Measurements from ENCODE around the gene CADPS. TPM values are rescaled to one million over a fixed set of nuclear protein-coding genes. Genes with fewer than 3 reads are reported as not detected.

Gene CADPS
- total RNA-seq, 4 donors from 2014 or later = 2.2 to 6.9 TPM; not detected in 2

DNA sequence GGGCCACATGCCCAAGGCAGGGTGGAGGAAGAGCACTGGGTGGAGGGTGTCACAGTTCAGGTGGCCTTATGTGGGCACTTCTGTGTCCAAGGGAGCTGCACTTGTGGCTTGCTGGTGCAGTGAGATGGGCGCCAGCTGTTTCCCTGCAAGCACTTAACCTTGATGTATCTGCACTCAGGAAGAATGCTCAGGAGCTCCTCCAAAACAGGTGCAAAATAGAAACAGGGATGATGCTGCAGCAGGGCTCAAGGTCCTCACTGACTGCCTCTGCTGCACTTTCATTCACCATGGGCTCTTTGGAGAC lies 151.3 kb downstream of the CADPS start:
- no peak for DNase-seq (ENCODE audit: low spot score in 2 of 2)
- H3K4me3 ChIP-seq (ENCODE audit: low read depth, poor library complexity, severe bottlenecking) = no peak overlapping the region
- WGBS, 2 donors = 55 to 71% methylated on average over 1 of the region's 1 CpG
- no peak for TF ChIP-seq POLR2A (IDR thresholded peaks at IDR 0.05)
- TF ChIP-seq, protein P1, sequence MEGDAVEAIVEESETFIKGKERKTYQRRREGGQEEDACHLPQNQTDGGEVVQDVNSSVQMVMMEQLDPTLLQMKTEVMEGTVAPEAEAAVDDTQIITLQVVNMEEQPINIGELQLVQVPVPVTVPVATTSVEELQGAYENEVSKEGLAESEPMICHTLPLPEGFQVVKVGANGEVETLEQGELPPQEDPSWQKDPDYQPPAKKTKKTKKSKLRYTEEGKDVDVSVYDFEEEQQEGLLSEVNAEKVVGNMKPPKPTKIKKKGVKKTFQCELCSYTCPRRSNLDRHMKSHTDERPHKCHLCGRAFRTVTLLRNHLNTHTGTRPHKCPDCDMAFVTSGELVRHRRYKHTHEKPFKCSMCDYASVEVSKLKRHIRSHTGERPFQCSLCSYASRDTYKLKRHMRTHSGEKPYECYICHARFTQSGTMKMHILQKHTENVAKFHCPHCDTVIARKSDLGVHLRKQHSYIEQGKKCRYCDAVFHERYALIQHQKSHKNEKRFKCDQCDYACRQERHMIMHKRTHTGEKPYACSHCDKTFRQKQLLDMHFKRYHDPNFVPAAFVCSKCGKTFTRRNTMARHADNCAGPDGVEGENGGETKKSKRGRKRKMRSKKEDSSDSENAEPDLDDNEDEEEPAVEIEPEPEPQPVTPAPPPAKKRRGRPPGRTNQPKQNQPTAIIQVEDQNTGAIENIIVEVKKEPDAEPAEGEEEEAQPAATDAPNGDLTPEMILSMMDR (IDR thresholded peaks at IDR 0.05) = no peak
- intact Hi-C loops (cut with DNase I; ENCODE audit: low total_unique reads) = no loop called here

DNA sequence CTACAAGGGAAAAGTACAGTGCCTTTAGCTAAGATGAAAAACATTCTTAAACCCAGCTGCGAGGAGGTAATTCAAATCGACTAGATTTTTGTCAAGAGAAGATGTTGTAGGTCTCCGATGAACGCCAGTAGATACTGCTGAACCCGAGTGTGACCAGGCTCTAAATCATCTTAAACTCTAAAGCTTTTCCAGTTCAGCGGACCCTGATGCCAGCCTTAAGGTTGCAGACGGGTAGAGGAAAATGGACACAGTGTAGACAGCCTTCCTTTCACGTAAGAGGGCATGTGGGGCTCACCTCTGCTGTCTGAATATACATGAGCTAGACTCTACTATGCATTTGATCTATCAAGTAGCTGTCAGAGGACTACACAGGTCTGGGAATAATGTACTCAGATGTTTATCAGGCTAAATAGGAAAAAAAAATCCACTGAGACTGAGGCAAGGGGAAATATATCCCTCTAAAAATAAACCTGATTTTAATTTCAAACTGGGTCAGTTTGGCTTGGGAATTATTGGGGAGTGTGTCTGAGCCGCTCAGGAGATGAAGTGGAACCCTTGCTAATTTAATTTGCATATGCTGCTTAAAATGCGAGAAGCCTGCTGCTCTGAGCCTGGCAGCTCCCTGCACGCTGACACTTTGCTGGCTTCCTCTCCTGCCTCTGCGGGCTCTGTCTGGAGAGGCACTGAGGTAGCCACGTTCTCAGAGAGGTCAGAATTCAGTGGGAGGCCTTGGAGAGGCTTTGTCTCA lies 151.9 kb downstream of the CADPS start:
- intact Hi-C loops (cut with DNase I; ENCODE audit: low total_unique reads) = no loop called here
- 58% methylated on average over 13 of the region's 13 CpGs for WGBS, 2 donors
- no peak overlapping the region for H3K4me3 ChIP-seq (ENCODE audit: low read depth, poor library complexity, severe bottlenecking)
- TF ChIP-seq, protein P1 (IDR thresholded peaks at IDR 0.05) = no peak
- TF ChIP-seq POLR2A (IDR thresholded peaks at IDR 0.05) = no peak
- no peak for DNase-seq (ENCODE audit: low spot score in 2 of 2)

DNA sequence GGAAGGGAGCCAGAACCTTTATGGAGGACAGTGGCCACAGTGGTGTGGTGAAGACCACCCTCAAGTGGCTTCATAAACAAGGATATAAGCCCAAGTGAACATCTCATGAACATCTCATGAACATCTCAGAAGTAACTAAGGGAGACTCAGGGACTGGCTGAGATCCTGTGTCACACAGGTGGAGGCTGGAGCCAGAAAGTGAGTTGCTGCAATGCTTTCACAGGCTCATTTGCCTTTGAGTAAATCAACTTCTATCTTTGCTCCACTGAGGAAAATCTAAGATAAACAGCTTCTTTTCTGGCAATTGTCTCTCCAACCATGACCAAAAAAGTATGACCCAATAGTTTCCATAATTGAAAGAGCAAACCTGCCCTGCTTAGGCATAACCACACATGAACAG lies 152.9 kb downstream of the CADPS start:
- no peak for TF ChIP-seq POLR2A (IDR thresholded peaks at IDR 0.05)
- TF ChIP-seq, protein P1 (IDR thresholded peaks at IDR 0.05) = no peak
- DNase-seq (ENCODE audit: low spot score in 2 of 2) = no peak
- no peak overlapping the region for H3K4me3 ChIP-seq (ENCODE audit: low read depth, poor library complexity, severe bottlenecking)
- intact Hi-C loops (cut with DNase I; ENCODE audit: low total_unique reads) = no loop called here

DNA sequence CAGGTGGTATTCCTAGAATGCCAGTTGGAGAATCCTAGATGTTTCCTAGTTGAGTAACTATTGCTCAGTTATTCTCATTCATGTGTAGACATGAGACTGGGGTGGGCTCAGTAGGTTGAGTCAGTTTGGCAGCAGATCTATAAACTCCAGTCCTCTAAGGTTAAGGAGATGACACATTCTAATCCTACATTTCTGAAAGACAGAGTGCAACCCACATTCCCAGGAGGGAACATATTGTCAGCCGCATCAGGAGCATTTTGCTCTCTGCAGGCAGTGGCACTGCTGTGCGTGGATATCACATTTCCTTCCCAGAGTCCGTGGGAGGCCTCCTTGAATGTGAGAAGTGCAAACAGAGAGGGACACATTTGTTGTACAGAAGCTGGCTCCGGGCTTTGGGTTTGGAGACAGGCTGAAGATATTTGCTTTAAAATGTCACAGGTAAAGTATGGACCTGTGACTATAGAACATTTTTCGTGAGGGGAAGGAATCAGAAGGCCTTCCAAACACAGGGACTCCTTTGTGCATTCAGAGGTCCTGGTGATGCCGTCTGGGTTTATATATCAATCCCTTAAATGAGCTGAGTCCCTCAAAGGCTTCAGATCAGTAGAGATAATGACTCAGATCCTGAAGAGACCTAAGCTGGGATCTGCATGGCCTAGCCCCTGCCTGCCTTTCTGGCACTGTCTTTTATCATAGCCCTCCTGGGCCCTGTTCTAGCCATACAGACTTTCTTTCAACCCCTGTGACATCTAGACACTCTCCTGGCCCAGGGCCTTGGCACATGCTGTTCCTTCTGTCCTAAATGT lies 156.5 kb downstream of the CADPS start:
- no peak for TF ChIP-seq POLR2A (IDR thresholded peaks at IDR 0.05)
- TF ChIP-seq, protein P1 (IDR thresholded peaks at IDR 0.05) = no peak
- no peak overlapping the region for H3K4me3 ChIP-seq (ENCODE audit: low read depth, poor library complexity, severe bottlenecking)
- intact Hi-C loops (cut with DNase I; ENCODE audit: low total_unique reads) = no loop called here
- 64 to 78% methylated on average over 6 of the region's 6 CpGs for WGBS, 2 donors
- DNase-seq (ENCODE audit: low spot score in 2 of 2) = no peak

DNA sequence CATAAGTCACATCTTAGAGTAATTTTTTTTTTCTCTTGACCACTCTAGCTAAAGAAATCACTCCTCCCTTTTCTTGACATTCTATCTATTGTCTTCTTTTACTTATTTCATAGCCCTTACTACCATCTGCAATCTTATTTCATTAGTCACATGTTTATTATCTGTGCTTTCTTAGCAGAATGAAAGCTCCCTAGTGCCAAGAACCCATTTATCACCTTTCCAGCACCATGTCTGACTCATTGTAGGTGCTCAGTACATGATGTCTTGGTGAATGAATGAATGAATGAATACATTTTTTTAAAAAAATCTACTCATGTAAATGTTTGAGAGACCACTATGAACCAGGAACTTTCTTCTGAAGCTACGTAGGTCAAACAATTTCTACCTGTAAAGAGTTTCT lies 157.2 kb downstream of the CADPS start:
- no peak overlapping the region for H3K4me3 ChIP-seq (ENCODE audit: low read depth, poor library complexity, severe bottlenecking)
- intact Hi-C loops (cut with DNase I; ENCODE audit: low total_unique reads) = no loop called here
- WGBS, 2 donors = 85 to 88% methylated on average over 1 of the region's 1 CpG
- TF ChIP-seq, protein P1 (IDR thresholded peaks at IDR 0.05) = no peak
- no peak for TF ChIP-seq POLR2A (IDR thresholded peaks at IDR 0.05)
- no peak for DNase-seq (ENCODE audit: low spot score in 2 of 2)
